WERI-Rb-1 (cell line): ENCODE data around the gene PLPPR4.

Experiments used
- DNase-seq: peaks from one replicate; pipeline ENCODE4 v3.0.0-alpha.2; 2020
- H3K27ac ChIP-seq: fragments of 250-450 bp; sonication (Bioruptor Pico); 2 replicates; pipeline ENCODE4 v1.5.1; 2020; ENCODE audit warnings: mild to moderate bottlenecking, moderate library complexity
- H3K27me3 ChIP-seq: fragments of 250-450 bp; sonication (Bioruptor Pico); 2 replicates; pipeline ENCODE4 v1.5.1; 2021; ENCODE audit warnings: mild to moderate bottlenecking, low read depth, moderate library complexity; ENCODE audit not compliant: insufficient read depth, severe bottlenecking
- H3K36me3 ChIP-seq: fragments of 250-450 bp; sonication (Bioruptor Pico); 2 replicates; pipeline ENCODE4 v1.5.1; 2020; ENCODE audit warnings: mild to moderate bottlenecking, moderate library complexity
- H3K4me3 ChIP-seq: 2 replicates; pipeline ENCODE4 v1.5.1; 2011; ENCODE audit warnings: low read depth, mild to moderate bottlenecking, control low read depth, low read length
- H3K9me3 ChIP-seq: fragments of 250-450 bp; sonication (Bioruptor Pico); 2 replicates; pipeline ENCODE4 v1.5.1; 2021; ENCODE audit warnings: mild to moderate bottlenecking, moderate library complexity; ENCODE audit not compliant: severe bottlenecking
- CTCF ChIP-seq: IDR thresholded peaks from 2 replicates; pipeline ENCODE4 v1.5.1; 2011; ENCODE audit warnings: low read depth, mild to moderate bottlenecking, control low read depth, inconsistent platforms, low read length

The PLPPR4 gene

GRCh38 chr1:99236756-99237155 is 27.5 kb upstream of the PLPPR4 start:
- H3K36me3 ChIP-seq: no peaks in the 10 kb centered on the region
- H3K9me3 ChIP-seq: no peaks in the 10 kb centered on the region
- H3K27me3 ChIP-seq: no peaks in the 10 kb centered on the region
- H3K27ac ChIP-seq: no peak overlapping the region
- H3K4me3 ChIP-seq: no peak overlapping the region
- no peak for DNase-seq
- no peak for TF ChIP-seq CTCF

GRCh38 chr1:99239690-99240089 is 24.6 kb upstream of the PLPPR4 start:
- no peaks in the 10 kb centered on the region for H3K36me3 ChIP-seq
- H3K9me3 ChIP-seq: no peaks in the 10 kb centered on the region
- no peaks in the 10 kb centered on the region for H3K27me3 ChIP-seq
- no peak for DNase-seq
- TF ChIP-seq CTCF: no peak
- no peak overlapping the region for H3K4me3 ChIP-seq
- no peak overlapping the region for H3K27ac ChIP-seq

GRCh38 chr1:99240621-99241020 is 23.7 kb upstream of the PLPPR4 start:
- Histone ChIP-seq H3K27me3 (no peaks in the 10 kb centered on the region), H3K9me3 (no peaks in the 10 kb centered on the region), H3K4me3 (no peak overlapping the region), H3K27ac (no peak overlapping the region), H3K36me3 (no peaks in the 10 kb centered on the region)
- DNase-seq: no peak
- TF ChIP-seq CTCF: no peak

GRCh38 chr1:99246152-99246551 is 18.1 kb upstream of the PLPPR4 start:
- no peak overlapping the region for H3K4me3 ChIP-seq
- H3K27ac ChIP-seq: no peak overlapping the region
- H3K36me3 ChIP-seq: no peaks in the 10 kb centered on the region
- H3K27me3 ChIP-seq: no peaks in the 10 kb centered on the region
- TF ChIP-seq CTCF: no peak
- peaks cover 2% of the 10 kb centered on the region for H3K9me3 ChIP-seq
- DNase-seq: no peak

- H3K4me3 ChIP-seq: no peak overlapping the region
- peaks cover 2% of the 10 kb centered on the region for H3K9me3 ChIP-seq
- no peak for DNase-seq
- TF ChIP-seq CTCF: no peak
- H3K27ac ChIP-seq: no peak overlapping the region
- no peaks in the 10 kb centered on the region for H3K36me3 ChIP-seq
- no peaks in the 10 kb centered on the region for H3K27me3 ChIP-seq
These were observed 17.1 kb upstream of the PLPPR4 start for GRCh38 chr1:99247199-99247598.

- Histone ChIP-seq H3K27ac (no peak overlapping the region), H3K4me3 (no peak overlapping the region), H3K27me3 (no peaks in the 10 kb centered on the region), H3K36me3 (no peaks in the 10 kb centered on the region), H3K9me3 (peaks cover 2% of the 10 kb centered on the region)
- no peak for TF ChIP-seq CTCF
- DNase-seq: no peak
These were observed 13.6 kb upstream of the PLPPR4 start for GRCh38 chr1:99250728-99251127.
